Astrocyte (in vitro differentiated cells and primary cell): ENCODE measurements around the gene CD1D.

Experiments used
- EZH2 ChIP-seq: IDR thresholded peaks from 2 replicates; pipeline ENCODE4 v1.6.1; 2012; ENCODE audit warnings: mild to moderate bottlenecking, low read length, inconsistent platforms; ENCODE audit not compliant: insufficient read depth
- TF ChIP-seq, protein P1 (sequence below): IDR thresholded peaks from 2 replicates; pipeline ENCODE4 v1.5.1; 2011; ENCODE audit warnings: low read depth, mild to moderate bottlenecking, inconsistent platforms, low read length, moderate library complexity; ENCODE audit not compliant: insufficient read depth

DNA sequence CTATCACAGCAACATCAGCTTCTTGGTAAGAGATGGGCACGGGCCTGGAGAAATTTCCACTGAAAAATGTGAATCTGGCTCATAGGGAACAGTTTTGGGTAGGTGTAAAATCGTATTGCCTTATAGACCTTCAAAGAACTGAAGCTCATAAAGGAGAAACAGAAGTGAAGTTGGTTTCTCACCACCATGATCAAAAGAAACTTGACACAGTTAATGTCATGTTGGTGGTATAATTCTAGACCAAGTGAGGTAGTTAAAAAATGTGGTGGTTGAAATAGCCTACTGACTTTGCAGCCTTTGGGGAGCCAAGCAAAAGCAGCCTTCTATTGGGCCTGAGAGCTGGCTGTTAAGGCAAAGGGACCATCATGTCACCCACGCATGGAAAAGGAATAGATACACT lies 8.9 kb downstream of the CD1D start:
- TF ChIP-seq, protein P1, sequence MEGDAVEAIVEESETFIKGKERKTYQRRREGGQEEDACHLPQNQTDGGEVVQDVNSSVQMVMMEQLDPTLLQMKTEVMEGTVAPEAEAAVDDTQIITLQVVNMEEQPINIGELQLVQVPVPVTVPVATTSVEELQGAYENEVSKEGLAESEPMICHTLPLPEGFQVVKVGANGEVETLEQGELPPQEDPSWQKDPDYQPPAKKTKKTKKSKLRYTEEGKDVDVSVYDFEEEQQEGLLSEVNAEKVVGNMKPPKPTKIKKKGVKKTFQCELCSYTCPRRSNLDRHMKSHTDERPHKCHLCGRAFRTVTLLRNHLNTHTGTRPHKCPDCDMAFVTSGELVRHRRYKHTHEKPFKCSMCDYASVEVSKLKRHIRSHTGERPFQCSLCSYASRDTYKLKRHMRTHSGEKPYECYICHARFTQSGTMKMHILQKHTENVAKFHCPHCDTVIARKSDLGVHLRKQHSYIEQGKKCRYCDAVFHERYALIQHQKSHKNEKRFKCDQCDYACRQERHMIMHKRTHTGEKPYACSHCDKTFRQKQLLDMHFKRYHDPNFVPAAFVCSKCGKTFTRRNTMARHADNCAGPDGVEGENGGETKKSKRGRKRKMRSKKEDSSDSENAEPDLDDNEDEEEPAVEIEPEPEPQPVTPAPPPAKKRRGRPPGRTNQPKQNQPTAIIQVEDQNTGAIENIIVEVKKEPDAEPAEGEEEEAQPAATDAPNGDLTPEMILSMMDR: no peak
- TF ChIP-seq EZH2: no peak
